GM12878 (cell line): Measurements from ENCODE around the gene MSI2. TPM values are rescaled to one million over a fixed set of nuclear protein-coding genes. Genes with fewer than 3 reads are reported as not detected.

Experiments used
- ATAC-seq: fragments of 200-7000 bp; cut with Tn5 transposase; 3 replicates; pipeline ENCODE4 v1.9.1; 2020; ENCODE audit warnings: mild to moderate bottlenecking, moderate library complexity
- BruUV-seq: library from RNA; stranded (reverse); fragments of 400-500 nt; replicated peaks from 2 replicates; lab custom pipeline; 2021; lab: Mats Ljungman, UMichigan
- CTCF ChIA-PET: fragments of 300-600 bp; sonication (Branson Sonifier 250); formaldehyde crosslinking; extraction: SDS; loops from one replicate; lab custom pipeline; 2021; ENCODE audit warnings: inconsistent platforms; lab: Yijun Ruan, JAX
- POLR2A ChIA-PET: fragments of 350-600 bp; formaldehyde crosslinking; extraction: SDS; loops from one replicate; lab custom pipeline; 2021; ENCODE audit warnings: inconsistent platforms; lab: Charles Lee
- RAD21 ChIA-PET: fragments of 300-600 bp; sonication (Branson Sonifier 250); formaldehyde crosslinking; loops from one replicate; lab custom pipeline; 2023; ENCODE audit warnings: antibody characterized with exemption; ENCODE audit not compliant: unreplicated experiment; lab: Charles Lee
- SMC1A ChIA-PET: fragments of 300-600 bp; sonication (Branson Sonifier 250); formaldehyde crosslinking; loops from one replicate; lab custom pipeline; 2023; ENCODE audit not compliant: unreplicated experiment, uncharacterized antibody; lab: Charles Lee
- DNase-seq: peaks from one replicate; pipeline ENCODE4 v3.0.0-alpha.2; 2011; ENCODE audit warnings: low read depth, low spot score
- FAIRE-seq: peaks from 3 replicates; lab custom pipeline; 2011; peaks lifted over from hg19 to GRCh38; lab: Jason Lieb, UNC
- H2AFZ ChIP-seq: 2 replicates; pipeline ENCODE4 v1.6.0; 2011; ENCODE audit warnings: low read depth, low read length, control low read depth; ENCODE audit not compliant: control insufficient read depth
- H3K27ac ChIP-seq: 2 replicates; pipeline ENCODE4 v1.5.1; 2011; ENCODE audit warnings: control low read depth; ENCODE audit not compliant: control insufficient read depth, insufficient read depth
- H3K27me3 ChIP-seq, 2 experiments: replicated peaks in 1 of 2; 2 replicates each; pipeline versions ENCODE4 v1.6.0 to v1.6.1; 2011; ENCODE audit warnings: low read length in 1 of 2; ENCODE audit not compliant: control insufficient read depth in 2 of 2, insufficient read depth in 2 of 2
- H3K36me3 ChIP-seq, 2 experiments: 2 replicates each; pipeline ENCODE4 v1.5.1; 2011; ENCODE audit warnings: low read length in 1 of 2; ENCODE audit not compliant: control insufficient read depth in 2 of 2, insufficient read depth in 2 of 2
- H3K4me1 ChIP-seq: 2 replicates; pipeline ENCODE4 v1.6.1; 2011; ENCODE audit warnings: mild to moderate bottlenecking, low read length, moderate library complexity, mixed read lengths; ENCODE audit not compliant: control insufficient read depth, insufficient read depth
- H3K4me2 ChIP-seq: 2 replicates; pipeline ENCODE4 v1.6.0; 2011; ENCODE audit warnings: control low read depth; ENCODE audit not compliant: control insufficient read depth, insufficient read depth
- H3K4me3 ChIP-seq: fragments of 200-600 bp; sonication (generic); 2 replicates; pipeline ENCODE4 v1.5.1; 2016
- H3K79me2 ChIP-seq: 2 replicates; pipeline ENCODE4 v1.6.0; 2011; ENCODE audit warnings: low read length; ENCODE audit not compliant: control insufficient read depth, insufficient read depth
- H3K9ac ChIP-seq: 2 replicates; pipeline ENCODE4 v1.8.0; 2011; ENCODE audit warnings: low read length, control low read depth, mixed read lengths; ENCODE audit not compliant: control insufficient read depth, insufficient read depth
- H3K9me3 ChIP-seq: replicated peaks from 3 replicates; pipeline ENCODE4 v1.5.1; 2011; ENCODE audit warnings: mild to moderate bottlenecking, low read length; ENCODE audit not compliant: control insufficient read depth, insufficient read depth
- H4K20me1 ChIP-seq: 2 replicates; pipeline ENCODE4 v1.6.0; 2011; ENCODE audit not compliant: control insufficient read depth, insufficient read depth
- ASH2L ChIP-seq: fragments of 300-600, 200-600 bp; sonication (generic); IDR thresholded peaks from 2 replicates; pipeline ENCODE4 v1.6.1; 2017; ENCODE audit warnings: low read depth, mild to moderate bottlenecking, borderline replicate concordance
- EZH2 ChIP-seq: IDR thresholded peaks from 2 replicates; pipeline ENCODE4 v1.6.1; 2012; ENCODE audit warnings: low read depth, mild to moderate bottlenecking, control low read depth, inconsistent platforms, low read length, borderline replicate concordance; ENCODE audit not compliant: control insufficient read depth
- HSF1 ChIP-seq: fragments of 150-350 bp; IDR thresholded peaks from 2 replicates; pipeline ENCODE4 v1.6.1; 2014; ENCODE audit warnings: mild to moderate bottlenecking, low read depth, low read length
- RBBP5 ChIP-seq: fragments of 200-600 bp; sonication (generic); conservative IDR thresholded peaks from 2 replicates; pipeline ENCODE4 v1.6.1; 2016
- RFX5 ChIP-seq: IDR thresholded peaks from 2 replicates; pipeline ENCODE4 v1.6.1; 2011; ENCODE audit warnings: low read depth, low read length, improper control_type of control experiment
- RUNX3 ChIP-seq: IDR thresholded peaks from 2 replicates; pipeline ENCODE4 v1.6.1; 2012; ENCODE audit warnings: low read length, inconsistent platforms
- SMC3 ChIP-seq: IDR thresholded peaks from 2 replicates; pipeline ENCODE4 v1.6.1; 2011; ENCODE audit warnings: low read length, improper control_type of control experiment, borderline replicate concordance
- SRF ChIP-seq, 2 experiments: IDR thresholded peaks; 2 replicates each; pipeline ENCODE4 v1.6.1; 2011; ENCODE audit warnings: low read depth in 2 of 2, low read length in 2 of 2, mild to moderate bottlenecking in 1 of 2, moderate library complexity in 1 of 2
- YBX1 ChIP-seq: fragments of 450-650 bp; IDR thresholded peaks from 2 replicates; pipeline ENCODE4 v1.6.1; 2016; ENCODE audit warnings: antibody characterized with exemption
- ZBTB33 ChIP-seq: fragments of 450-650 bp; IDR thresholded peaks from 2 replicates; pipeline ENCODE4 v1.6.1; 2017; ENCODE audit warnings: mild to moderate bottlenecking
- ZBTB40 ChIP-seq: fragments of 450-650 bp; IDR thresholded peaks from 2 replicates; pipeline ENCODE4 v1.6.1; 2016; ENCODE audit warnings: mild to moderate bottlenecking, moderate library complexity, borderline replicate concordance
- ZNF384 ChIP-seq: IDR thresholded peaks from 2 replicates; pipeline ENCODE4 v1.6.1; 2012; ENCODE audit warnings: low read depth, mild to moderate bottlenecking, low read length, improper control_type of control experiment, borderline replicate concordance
- ZNF622 ChIP-seq: fragments of 450-650 bp; IDR thresholded peaks from 2 replicates; pipeline ENCODE4 v1.6.1; 2017; ENCODE audit warnings: mild to moderate bottlenecking, inconsistent platforms
- WGBS: methylation state at CpG from one replicate; pipeline ENCODE4 v1.1.6; 2016; ENCODE audit warnings: low lambda C conversion rate; ENCODE audit not compliant: insufficient replicate concordance, insufficient coverage; ENCODE audit errors: missing lambda C conversion rate; 5-methylcytosine and 5-hydroxymethylcytosine counted together
- in situ Hi-C: fragments of 300-500 bp; cut with MboI; formaldehyde crosslinking; loops from 9 replicates; pipeline ENCODE4 v1.14.3; 2018; ENCODE audit warnings: mixed read lengths
- intact Hi-C: fragments of 100-400 bp; cut with micrococcal nuclease; formaldehyde crosslinking; loops from one replicate; pipeline ENCODE4 v1.14.2; 2022; ENCODE audit not compliant: unreplicated experiment
- polyA plus RNA-seq, 11 experiments: library from polyadenylated mRNA; depleted of rRNA in 4 of 11; unstranded in 6 of 11; stranded (reverse) in 5 of 11; fragments of >200 nt; fragmentation: Nextera tagmentation in 4 of 11; fragmentation: Illumina TruSeq in 1 of 11; extraction: Ambion mirVana in 4 of 11; extraction: Trizol in 1 of 11; gene quantifications; 1 replicate in 1 of 11; 2 replicates in 10 of 11; pipeline versions ENCODE4 v1.2.1 to v1.2.3, GENCODE V29; 2011 to 2016; ENCODE audit warnings: inconsistent platforms in 2 of 11, missing spikeins in 2 of 11, low read depth in 1 of 11
- total RNA-seq, 4 experiments: library from RNA; depleted of rRNA in 3 of 4; stranded (reverse); fragments of >200 nt in 3 of 4; fragmentation: Illumina TruSeq in 1 of 4; extraction: Trizol in 1 of 4; gene quantifications; 2 replicates each; pipeline versions ENCODE4 v1.2.1 to v1.2.3, GENCODE V29; 2013 to 2021

MSI2 gene
- total and polyA plus RNA-seq, 10 of the 15 experiments (the other 5 are each of a cell fraction or from before 2014, with no cell fraction given): 6.1 to 76.1 (median 42.0) TPM

GRCh38 chr17:57455063-57455914 lies 199.0 kb downstream of the MSI2 start:
- Histone ChIP-seq H3K27ac (peak overlapping the region; percentile 98), H3K36me3 (peaks cover 4 to 5% of the 10 kb centered on the region in 2 experiments; a peak in 3 of 4 replicates), H3K79me2 (peaks cover 32% of the 10 kb centered on the region), H3K9me3 (no peaks in the 10 kb centered on the region), H3K4me3 (no peak overlapping the region), H3K4me2 (peak overlapping the region; percentile 68), H3K27me3 (no peaks in the 10 kb centered on the region), H3K9ac (peak overlapping the region; percentile 74), H4K20me1 (no peaks in the 10 kb centered on the region), H2AFZ (no peak overlapping the region; the same call in 1 of the 2 replicates), H3K4me1 (peaks cover 73% of the 10 kb centered on the region)
- peak; percentile 98 for FAIRE-seq
- DNase-seq: peak; percentile 94
- ChIA-PET RAD21 (interaction anchor here (0.7 to 3.4 kb wide), 33 partner anchors 9 to 217 kb away, joined by 3 to 41 read pairs (median 5); no protein-coding TSS in a partner anchor), SMC1A (interaction anchor here (0.8 to 4.4 kb wide), 27 partner anchors 9 to 212 kb away, joined by 3 to 51 read pairs (median 6); no protein-coding TSS in a partner anchor), CTCF (interaction anchor here (0.7 to 3.4 kb wide), 21 partner anchors 8 to 292 kb away, joined by 3 to 24 read pairs (median 4); no protein-coding TSS in a partner anchor), POLR2A (interaction anchor here (0.5 to 2.2 kb wide), 19 partner anchors 9 to 368 kb away, joined by 3 to 11 read pairs (median 4); no protein-coding TSS in a partner anchor)
- WGBS: 53% methylated on average over 24 of the region's 25 CpGs
- BruUV-seq: no TSS peak
- in situ Hi-C loops (no loop called here), intact Hi-C loops (loop anchor here (1.0 to 10.0 kb wide), 3 partner anchors 8 to 220 kb away; no protein-coding TSS in a partner anchor)
- ATAC-seq: peak; percentile 91
- peak; percentile 100 for TF ChIP-seq RUNX3
- TF ChIP-seq HSF1: 0 out of 2 replicates have a peak, but pooled peaks have one; percentile 46
- no peak for TF ChIP-seq ZNF622
- peak; percentile 54 for TF ChIP-seq SMC3
- TF ChIP-seq ZBTB40: no peak; the same call in 1 of the 2 replicates
- TF ChIP-seq ZBTB33: 0 out of 2 replicates have a peak, but pooled peaks have one; percentile 12
- no peak for TF ChIP-seq SRF (IDR thresholded peaks at IDR 0.05; ENCODE audit: low read depth in 2 of 2, low read length in 2 of 2)
- TF ChIP-seq RFX5: no peak
- no peak for TF ChIP-seq YBX1
- TF ChIP-seq ZNF384: no peak
- TF ChIP-seq RBBP5: no peak
- no peak for TF ChIP-seq ASH2L
- TF ChIP-seq EZH2: peak; percentile 85; the same call in 1 of the 2 replicates
